DMS153 treated with DMSO at 0.1 percent for 48 hours (cell line): ENCODE data around the gene ZFHX2.

Experiments
- DNase-seq: peaks from one replicate; lab custom pipeline; 2025; ENCODE audit not compliant: unreplicated experiment; lab: John Stamatoyannopoulos, UW

Gene ZFHX2

GRCh38 chr14:23573384-23574015 lies 21.9 kb upstream of the ZFHX2 start:
- DNase-seq: peak; percentile 36

- DNase-seq: no peak
Measured at GRCh38 chr14:23572836-23573235, 21.3 kb upstream of the ZFHX2 start.

- DNase-seq: no peak
Measured at GRCh38 chr14:23572524-23572828, 20.9 kb upstream of the ZFHX2 start.

- DNase-seq: no peak
Measured at GRCh38 chr14:23571701-23572523, 20.3 kb upstream of the ZFHX2 start.

- no peak for DNase-seq
Measured at GRCh38 chr14:23570806-23571483, 19.4 kb upstream of the ZFHX2 start.

- DNase-seq: no peak
Measured at GRCh38 chr14:23569443-23570151, 18.0 kb upstream of the ZFHX2 start.

- DNase-seq: no peak
Measured at GRCh38 chr14:23568600-23569331, 17.2 kb upstream of the ZFHX2 start.

GRCh38 chr14:23568021-23568599 lies 16.5 kb upstream of the ZFHX2 start:
- no peak for DNase-seq

GRCh38 chr14:23567186-23568020 lies 15.8 kb upstream of the ZFHX2 start, which contains the start of gene AP1G2:
TSS of gene AP1G2 (minus strand) at chr14:23567791. CDS start at chr14:23567314, 477 bp downstream.
- peak; percentile 75 for DNase-seq

- no peak for DNase-seq
Measured at GRCh38 chr14:23566778-23567185, 15.2 kb upstream of the ZFHX2 start.

- DNase-seq: no peak
Measured at GRCh38 chr14:23566112-23566777, 14.7 kb upstream of the ZFHX2 start.

GRCh38 chr14:23565626-23566025 lies 14.1 kb upstream of the ZFHX2 start:
- DNase-seq: no peak

- no peak for DNase-seq
Measured at GRCh38 chr14:23564876-23565275, 13.3 kb upstream of the ZFHX2 start.

GRCh38 chr14:23564181-23564812 lies 12.7 kb upstream of the ZFHX2 start:
- DNase-seq: no peak

- no peak for DNase-seq
Measured at GRCh38 chr14:23563473-23564180, 12.1 kb upstream of the ZFHX2 start.

GRCh38 chr14:23562822-23563472 lies 11.4 kb upstream of the ZFHX2 start:
- DNase-seq: no peak
